ENCODE data around the gene ATP10B. TPM values are rescaled to one million over a fixed set of nuclear protein-coding genes. Genes with fewer than 3 reads are reported as not detected.

ATP10B gene
- total RNA-seq, 1 experiment from 2014 or later, result not detected

- DNase-seq (ENCODE audit: low read depth, low spot score), result no peak
- no peak overlapping the region for H3K27ac ChIP-seq (ENCODE audit: low read length)
- POLR2A ChIA-PET, result no interaction called here
- H3K27me3 ChIP-seq (ENCODE audit: control insufficient read depth, insufficient read depth, low read length), result no peaks in the 10 kb centered on the region
- TF ChIP-seq, protein P1, sequence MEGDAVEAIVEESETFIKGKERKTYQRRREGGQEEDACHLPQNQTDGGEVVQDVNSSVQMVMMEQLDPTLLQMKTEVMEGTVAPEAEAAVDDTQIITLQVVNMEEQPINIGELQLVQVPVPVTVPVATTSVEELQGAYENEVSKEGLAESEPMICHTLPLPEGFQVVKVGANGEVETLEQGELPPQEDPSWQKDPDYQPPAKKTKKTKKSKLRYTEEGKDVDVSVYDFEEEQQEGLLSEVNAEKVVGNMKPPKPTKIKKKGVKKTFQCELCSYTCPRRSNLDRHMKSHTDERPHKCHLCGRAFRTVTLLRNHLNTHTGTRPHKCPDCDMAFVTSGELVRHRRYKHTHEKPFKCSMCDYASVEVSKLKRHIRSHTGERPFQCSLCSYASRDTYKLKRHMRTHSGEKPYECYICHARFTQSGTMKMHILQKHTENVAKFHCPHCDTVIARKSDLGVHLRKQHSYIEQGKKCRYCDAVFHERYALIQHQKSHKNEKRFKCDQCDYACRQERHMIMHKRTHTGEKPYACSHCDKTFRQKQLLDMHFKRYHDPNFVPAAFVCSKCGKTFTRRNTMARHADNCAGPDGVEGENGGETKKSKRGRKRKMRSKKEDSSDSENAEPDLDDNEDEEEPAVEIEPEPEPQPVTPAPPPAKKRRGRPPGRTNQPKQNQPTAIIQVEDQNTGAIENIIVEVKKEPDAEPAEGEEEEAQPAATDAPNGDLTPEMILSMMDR (IDR thresholded peaks at IDR 0.05), result no peak
- TF ChIP-seq REST (IDR thresholded peaks at IDR 0.05; ENCODE audit: insufficient read depth in 1 of 2, low read depth in 2 of 2, low read length in 1 of 2) (no peak), POLR2AphosphoS5 (IDR thresholded peaks at IDR 0.05; ENCODE audit: low read depth, low read length) (no peak), TCF7L2 (IDR thresholded peaks at IDR 0.05; ENCODE audit: low read depth, low read length) (no peak), SIN3A (IDR thresholded peaks at IDR 0.05; ENCODE audit: borderline replicate concordance, insufficient read depth, low read depth, low read length) (no peak)
- BruUV-seq (replicated peaks), result no TSS peak
- ATAC-seq, result no peak
- H3K36me3 ChIP-seq (ENCODE audit: control insufficient read depth, insufficient read depth, low read length), result no peaks in the 10 kb centered on the region
- no peak overlapping the region for H3K4me3 ChIP-seq (ENCODE audit: low read depth in 2 of 2, low read length in 2 of 2)
- in situ Hi-C loops (cut with HindIII; ENCODE audit: low pct_unique_long_range_greater_than_20kb, low sequenced_read_pairs) (no loop called here), intact Hi-C loops (cut with micrococcal nuclease; ENCODE audit: unreplicated experiment) (no loop called here)
- H3K4me1 ChIP-seq (ENCODE audit: control insufficient read depth, insufficient read depth, low read length), result no peaks in the 10 kb centered on the region
- CTCF ChIA-PET, result no interaction called here
- H3K9me3 ChIP-seq (ENCODE audit: control insufficient read depth, insufficient read depth, low read depth, low read length), result no peaks in the 10 kb centered on the region
These were observed 309.2 kb downstream of the ATP10B start for GRCh38 chr5:160542840-160543239.

- no peak for ATAC-seq
- Histone ChIP-seq H3K27me3 (ENCODE audit: control insufficient read depth, insufficient read depth, low read length) (no peaks in the 10 kb centered on the region), H3K27ac (ENCODE audit: low read length) (no peak overlapping the region), H3K4me3 (ENCODE audit: low read depth in 2 of 2, low read length in 2 of 2) (no peak overlapping the region), H3K36me3 (ENCODE audit: control insufficient read depth, insufficient read depth, low read length) (no peaks in the 10 kb centered on the region), H3K4me1 (ENCODE audit: control insufficient read depth, insufficient read depth, low read length) (no peaks in the 10 kb centered on the region), H3K9me3 (ENCODE audit: control insufficient read depth, insufficient read depth, low read depth, low read length) (no peaks in the 10 kb centered on the region)
- DNase-seq (ENCODE audit: low read depth, low spot score), result no peak
- TF ChIP-seq SIN3A (IDR thresholded peaks at IDR 0.05; ENCODE audit: borderline replicate concordance, insufficient read depth, low read depth, low read length), result no peak
- TF ChIP-seq, protein P1 (IDR thresholded peaks at IDR 0.05), result no peak
- no peak for TF ChIP-seq POLR2AphosphoS5 (IDR thresholded peaks at IDR 0.05; ENCODE audit: low read depth, low read length)
- no peak for TF ChIP-seq REST (IDR thresholded peaks at IDR 0.05; ENCODE audit: insufficient read depth in 1 of 2, low read depth in 2 of 2, low read length in 1 of 2)
- TF ChIP-seq TCF7L2 (IDR thresholded peaks at IDR 0.05; ENCODE audit: low read depth, low read length), result no peak
- ChIA-PET POLR2A (no interaction called here), CTCF (no interaction called here)
- intact Hi-C loops (cut with micrococcal nuclease; ENCODE audit: unreplicated experiment), result no loop called here
- in situ Hi-C loops (cut with HindIII; ENCODE audit: low pct_unique_long_range_greater_than_20kb, low sequenced_read_pairs), result no loop called here
- BruUV-seq (replicated peaks), result no TSS peak
These were observed 309.7 kb downstream of the ATP10B start for GRCh38 chr5:160542281-160542680.
